Epithelial cell of proximal tubule (primary cell): ENCODE measurements around the gene FAM171A1. TPM values are rescaled to one million over a fixed set of nuclear protein-coding genes. Genes with fewer than 3 reads are reported as not detected.

Experiments
- DNase-seq: peaks from one replicate; pipeline ENCODE4 v3.0.0-alpha.2; 2011; ENCODE audit warnings: low read depth
- H3K4me3 ChIP-seq: 2 replicates; pipeline ENCODE4 v1.5.1; 2011; ENCODE audit warnings: low read depth, mild to moderate bottlenecking, low read length
- total RNA-seq: library from RNA; depleted of rRNA; stranded (reverse); fragments of >200 nt; gene quantifications from 2 replicates; pipeline ENCODE4 v1.2.3, GENCODE V29; 2015
- TF ChIP-seq, protein P1 (sequence below): conservative IDR thresholded peaks from 2 replicates; pipeline ENCODE4 v1.5.1; 2012; ENCODE audit warnings: low read depth, mild to moderate bottlenecking, low read length

FAM171A1 gene
- total RNA-seq, 1 donor from 2014 or later, result 20.2 TPM

DNA sequence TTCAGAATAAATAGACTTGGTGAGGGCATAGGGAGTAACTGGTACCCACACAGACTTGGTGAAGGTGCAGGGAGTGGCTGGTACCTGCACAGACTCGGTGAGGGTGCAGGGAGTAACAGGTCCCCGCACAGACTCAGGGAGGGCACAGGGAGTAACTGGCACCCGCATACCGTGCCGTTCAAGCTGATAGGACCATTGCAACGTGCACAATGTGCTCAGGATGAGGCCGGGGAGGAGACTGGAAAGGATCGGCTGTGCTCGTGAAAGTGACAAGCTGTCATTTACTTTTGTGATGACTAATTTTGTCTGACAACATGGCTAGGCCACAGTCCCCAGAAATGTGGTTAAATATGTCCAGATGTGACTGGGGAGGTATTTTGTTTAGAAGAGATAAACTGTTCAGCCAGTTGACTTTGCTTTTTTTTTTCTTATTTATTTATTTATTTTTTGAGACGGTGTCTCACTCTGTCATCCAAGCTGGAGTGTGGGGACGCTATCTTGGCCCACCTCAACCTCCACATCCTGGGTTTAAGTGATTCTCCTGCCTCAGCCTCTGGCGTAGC, 126.4 kb downstream of the FAM171A1 start:
- no peak overlapping the region for H3K4me3 ChIP-seq
- no peak for DNase-seq
- TF ChIP-seq, protein P1, sequence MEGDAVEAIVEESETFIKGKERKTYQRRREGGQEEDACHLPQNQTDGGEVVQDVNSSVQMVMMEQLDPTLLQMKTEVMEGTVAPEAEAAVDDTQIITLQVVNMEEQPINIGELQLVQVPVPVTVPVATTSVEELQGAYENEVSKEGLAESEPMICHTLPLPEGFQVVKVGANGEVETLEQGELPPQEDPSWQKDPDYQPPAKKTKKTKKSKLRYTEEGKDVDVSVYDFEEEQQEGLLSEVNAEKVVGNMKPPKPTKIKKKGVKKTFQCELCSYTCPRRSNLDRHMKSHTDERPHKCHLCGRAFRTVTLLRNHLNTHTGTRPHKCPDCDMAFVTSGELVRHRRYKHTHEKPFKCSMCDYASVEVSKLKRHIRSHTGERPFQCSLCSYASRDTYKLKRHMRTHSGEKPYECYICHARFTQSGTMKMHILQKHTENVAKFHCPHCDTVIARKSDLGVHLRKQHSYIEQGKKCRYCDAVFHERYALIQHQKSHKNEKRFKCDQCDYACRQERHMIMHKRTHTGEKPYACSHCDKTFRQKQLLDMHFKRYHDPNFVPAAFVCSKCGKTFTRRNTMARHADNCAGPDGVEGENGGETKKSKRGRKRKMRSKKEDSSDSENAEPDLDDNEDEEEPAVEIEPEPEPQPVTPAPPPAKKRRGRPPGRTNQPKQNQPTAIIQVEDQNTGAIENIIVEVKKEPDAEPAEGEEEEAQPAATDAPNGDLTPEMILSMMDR, result no peak

DNA sequence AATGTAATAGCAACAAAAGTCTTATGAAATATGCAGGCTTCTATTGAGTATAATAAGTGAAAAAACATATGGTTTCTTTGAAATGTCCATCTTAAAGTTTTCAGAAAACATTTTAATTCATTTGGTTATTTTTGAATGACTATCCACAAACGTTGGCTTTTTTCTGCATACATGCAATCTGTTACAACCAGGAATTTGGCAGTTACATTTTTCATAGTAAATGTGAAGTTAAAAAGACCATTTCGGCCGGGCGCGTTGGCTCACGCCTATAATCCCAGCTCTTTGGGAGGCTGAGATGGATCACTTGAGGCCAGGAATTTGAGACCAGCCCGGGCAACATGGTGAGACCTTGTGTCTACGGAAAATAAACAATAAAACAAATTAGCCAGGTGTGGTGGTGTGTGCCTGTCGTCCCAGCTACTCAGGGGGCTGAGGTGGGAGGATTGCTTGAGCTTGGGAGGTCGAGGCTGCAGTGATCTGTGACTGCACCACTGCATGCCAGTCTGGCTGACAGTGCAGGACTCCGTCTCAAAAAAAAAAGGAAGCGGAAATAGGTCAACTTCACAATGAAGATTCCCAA, 128.7 kb downstream of the FAM171A1 start:
- no peak for DNase-seq
- TF ChIP-seq, protein P1, result no peak
- no peak overlapping the region for H3K4me3 ChIP-seq

DNA sequence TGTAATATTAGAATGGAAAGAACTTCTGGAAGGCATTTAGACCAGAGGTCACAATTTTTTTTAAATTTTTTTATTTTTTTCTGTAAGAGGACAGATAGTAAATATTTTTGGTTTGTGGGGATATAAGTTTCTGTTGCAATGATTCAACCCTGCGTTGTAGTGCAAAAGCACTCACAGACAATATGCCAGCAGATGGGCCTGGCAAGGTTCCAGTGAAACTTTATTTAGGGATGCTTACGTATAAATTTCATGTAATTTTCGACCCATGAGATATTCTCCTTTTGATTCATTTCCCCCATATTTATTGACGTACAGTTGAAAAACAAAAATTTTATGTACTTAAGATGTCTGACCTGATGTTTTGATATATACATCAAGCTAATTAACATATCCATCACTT, 129.8 kb downstream of the FAM171A1 start:
- H3K4me3 ChIP-seq, result no peak overlapping the region
- TF ChIP-seq, protein P1, result no peak
- no peak for DNase-seq

DNA sequence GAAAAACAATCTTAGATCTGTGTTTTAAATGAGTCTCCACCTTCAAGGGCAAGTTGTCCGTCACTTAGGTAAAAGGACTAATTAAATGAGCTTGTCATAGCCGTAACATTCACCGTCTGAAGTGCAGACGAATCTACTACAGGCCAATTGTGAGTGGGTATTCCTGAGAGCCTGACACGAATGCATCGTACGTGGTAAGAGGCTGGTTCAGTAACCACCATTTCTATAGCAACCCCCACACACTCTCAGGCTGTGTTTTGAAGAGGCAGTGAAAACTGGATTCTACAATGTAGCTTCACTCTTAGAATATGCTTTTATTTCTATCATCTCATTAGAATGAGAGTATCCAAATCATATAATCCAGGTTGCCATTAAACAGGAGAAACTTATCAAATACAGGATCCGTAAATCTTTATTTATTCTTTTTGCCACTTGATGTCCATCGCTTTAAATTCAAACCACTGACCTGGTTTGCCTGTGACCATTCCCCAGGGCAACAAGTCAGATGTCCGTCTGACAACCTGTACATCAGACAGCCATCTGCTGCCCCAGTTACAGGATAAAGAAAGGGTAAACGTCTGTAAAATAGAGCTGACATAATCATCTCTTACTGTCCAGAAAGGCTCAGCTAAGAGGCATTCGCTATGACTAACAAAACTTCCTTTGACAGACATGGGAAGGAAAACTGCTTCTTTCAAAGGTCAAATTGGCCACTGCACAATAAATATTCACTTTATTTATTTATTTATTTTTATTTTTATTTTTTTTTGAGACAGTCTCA, 132.3 kb downstream of the FAM171A1 start:
- no peak overlapping the region for H3K4me3 ChIP-seq
- no peak for DNase-seq
- TF ChIP-seq, protein P1, result no peak

DNA sequence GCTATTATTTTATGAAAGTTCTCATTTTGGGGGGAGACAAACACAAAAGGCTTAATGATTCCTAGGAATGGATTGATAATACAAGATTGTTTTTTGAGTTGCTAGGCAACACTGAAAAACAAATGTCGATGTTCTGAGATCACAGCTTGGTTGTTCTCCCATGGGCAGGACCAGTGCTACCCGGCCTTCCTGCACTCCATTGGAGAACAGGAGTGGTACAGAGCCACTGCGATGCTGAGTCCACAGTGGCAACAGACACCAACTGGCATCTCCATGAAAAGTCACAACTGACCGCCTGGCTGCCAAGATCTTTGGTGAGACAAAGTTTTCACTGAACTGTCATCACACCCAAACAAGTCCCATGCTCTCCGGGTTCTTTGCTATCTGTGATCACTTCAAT, 133.7 kb downstream of the FAM171A1 start:
- H3K4me3 ChIP-seq, result no peak overlapping the region
- TF ChIP-seq, protein P1, result no peak
- peak; percentile 35 for DNase-seq

DNA sequence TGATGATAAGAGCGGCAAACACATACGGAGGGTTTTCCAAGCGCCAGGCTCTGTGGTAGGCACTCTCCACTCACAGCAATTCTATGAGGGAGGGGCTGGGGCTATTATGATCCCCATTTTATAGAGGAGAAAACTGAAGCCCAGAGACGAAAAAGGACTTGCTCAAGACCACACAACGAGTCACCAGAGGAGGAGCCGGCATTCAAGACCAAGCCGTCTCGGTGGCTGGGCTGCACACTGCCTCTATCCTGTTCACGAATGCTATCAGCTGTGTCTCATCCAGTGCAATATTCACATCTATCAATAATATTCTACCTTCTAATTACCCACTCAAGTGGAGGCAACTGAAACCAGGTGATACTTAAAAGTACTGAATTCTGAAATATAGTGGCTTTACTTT, 134.7 kb downstream of the FAM171A1 start:
- TF ChIP-seq, protein P1, result no peak
- no peak for DNase-seq
- no peak overlapping the region for H3K4me3 ChIP-seq
